Activated CD4-positive, alpha-beta memory T cell treated with anti-CD3 and anti-CD28 coated beads, Interleukin-2, amount 10 ng/mL, durations not matched to agents 7 days and 5 days (primary cell): ENCODE data around the gene SESN1. TPM values are rescaled to one million over a fixed set of nuclear protein-coding genes. Genes with fewer than 3 reads are reported as not detected.

Experiments used
- CTCF ChIA-PET: fragments of 350-600 bp; sonication (Branson Sonifier 250); formaldehyde crosslinking; loops from one replicate; lab custom pipeline; 2021; ENCODE audit warnings: antibody characterized with exemption, inconsistent platforms; lab: Charles Lee
- POLR2A ChIA-PET: fragments of 350-600 bp; sonication (Branson Sonifier 250); formaldehyde crosslinking; loops from one replicate; lab custom pipeline; 2021; ENCODE audit warnings: antibody characterized with exemption; lab: Charles Lee
- DNase-seq: peaks from one replicate; pipeline ENCODE4 v3.0.0-alpha.2; 2020
- H3K27ac Mint-ChIP-seq: one replicate; pipeline ENCODE4 v1.8.0; 2021; ENCODE audit warnings: mild to moderate bottlenecking, mixed read lengths
- H3K27me3 Mint-ChIP-seq: one replicate; pipeline ENCODE4 v1.8.0; 2021; ENCODE audit warnings: mixed read lengths
- H3K36me3 Mint-ChIP-seq: one replicate; pipeline ENCODE4 v1.8.0; 2021; ENCODE audit warnings: low read depth, mixed read lengths
- H3K4me1 Mint-ChIP-seq: one replicate; pipeline ENCODE4 v1.8.0; 2021; ENCODE audit warnings: mixed read lengths
- H3K4me3 Mint-ChIP-seq: one replicate; pipeline ENCODE4 v1.8.0; 2021; ENCODE audit warnings: mild to moderate bottlenecking, mixed read lengths
- H3K9me3 Mint-ChIP-seq: one replicate; pipeline ENCODE4 v1.8.0; 2021; ENCODE audit warnings: mixed read lengths
- total RNA-seq, 2 experiments: library from RNA; stranded (reverse); gene quantifications; one replicate each; pipeline ENCODE4 v1.2.3, GENCODE V29; 2021

Gene SESN1
- total RNA-seq, 2 experiments from 2014 or later: 22.9 to 23.0 TPM

GRCh38 chr6:109074133-109074415 lies 20.6 kb downstream of the SESN1 start:
- peaks cover 21% of the 10 kb centered on the region for H3K4me1 Mint-ChIP-seq
- no peak overlapping the region for H3K27ac Mint-ChIP-seq
- no peaks in the 10 kb centered on the region for H3K27me3 Mint-ChIP-seq
- POLR2A ChIA-PET: no interaction called here
- DNase-seq: no peak
- no peak overlapping the region for H3K4me3 Mint-ChIP-seq
- H3K36me3 Mint-ChIP-seq: no peaks in the 10 kb centered on the region
- H3K9me3 Mint-ChIP-seq: no peaks in the 10 kb centered on the region
- CTCF ChIA-PET: interaction anchor here (0.7 to 5.0 kb wide), 21 partner anchors 10 to 899 kb away, joined by 3 to 70 read pairs (median 4); no protein-coding TSS in a partner anchor

- Mint-ChIP-seq H3K4me1 (peaks cover 21% of the 10 kb centered on the region), H3K4me3 (no peak overlapping the region), H3K27ac (no peak overlapping the region), H3K27me3 (no peaks in the 10 kb centered on the region), H3K36me3 (no peaks in the 10 kb centered on the region), H3K9me3 (no peaks in the 10 kb centered on the region)
- DNase-seq: peak; percentile 47
- ChIA-PET POLR2A (interaction anchor here (1.1 to 3.6 kb wide), 9 partner anchors 18 to 531 kb away, joined by 3 to 22 read pairs (median 5); partner anchors contain the start of genes ARMC2, CEP57L1, FOXO3 and SESN1), CTCF (interaction anchor here (0.7 to 5.0 kb wide), 36 partner anchors 11 to 898 kb away, joined by 3 to 70 read pairs (median 4); partner anchors contain the start of genes CEP57L1 and SESN1)
Measured at GRCh38 chr6:109073344-109074132, 21.1 kb downstream of the SESN1 start.

- H3K36me3 Mint-ChIP-seq: no peaks in the 10 kb centered on the region
- peak overlapping the region; percentile 35 for H3K4me3 Mint-ChIP-seq
- no peak for DNase-seq
- ChIA-PET POLR2A (interaction anchor here (0.6 to 3.6 kb wide), 8 partner anchors 23 to 539 kb away, joined by 3 to 22 read pairs (median 5); partner anchors contain the start of genes ARMC2, CEP57L1, FOXO3 and SESN1), CTCF (interaction anchor here (0.6 to 5.0 kb wide), 18 partner anchors 8 to 717 kb away, joined by 3 to 70 read pairs (median 5); partner anchors contain the start of gene SESN1)
- H3K4me1 Mint-ChIP-seq: peaks cover 18% of the 10 kb centered on the region
- H3K9me3 Mint-ChIP-seq: no peaks in the 10 kb centered on the region
- H3K27ac Mint-ChIP-seq: no peak overlapping the region
- no peaks in the 10 kb centered on the region for H3K27me3 Mint-ChIP-seq
Measured at GRCh38 chr6:109071125-109071917, 23.3 kb downstream of the SESN1 start.

- Mint-ChIP-seq H3K36me3 (no peaks in the 10 kb centered on the region), H3K27me3 (no peaks in the 10 kb centered on the region), H3K27ac (no peak overlapping the region), H3K9me3 (no peaks in the 10 kb centered on the region), H3K4me3 (no peak overlapping the region), H3K4me1 (peaks cover 18% of the 10 kb centered on the region)
- no peak for DNase-seq
- POLR2A ChIA-PET: interaction anchor here (2.0 kb wide), 1 partner anchor 148 kb away, joined by 6 read pairs; no protein-coding TSS in a partner anchor
- CTCF ChIA-PET: interaction anchor here (1.1 to 5.0 kb wide), 2 partner anchors 526 to 529 kb away, joined by 3 to 70 read pairs; no protein-coding TSS in a partner anchor
Measured at GRCh38 chr6:109069746-109070145, 24.9 kb downstream of the SESN1 start.

- H3K9me3 Mint-ChIP-seq: no peaks in the 10 kb centered on the region
- DNase-seq: no peak
- no peak overlapping the region for H3K4me3 Mint-ChIP-seq
- H3K27me3 Mint-ChIP-seq: no peaks in the 10 kb centered on the region
- ChIA-PET CTCF (no interaction called here), POLR2A (interaction anchor here (0.7 kb wide), 1 partner anchor 11 kb away, joined by 3 read pairs; no protein-coding TSS in a partner anchor)
- H3K36me3 Mint-ChIP-seq: no peaks in the 10 kb centered on the region
- peaks cover 19% of the 10 kb centered on the region for H3K4me1 Mint-ChIP-seq
- H3K27ac Mint-ChIP-seq: no peak overlapping the region
Measured at GRCh38 chr6:109062767-109063352, 31.8 kb downstream of the SESN1 start.

GRCh38 chr6:109062216-109062615 lies 32.4 kb downstream of the SESN1 start:
- Mint-ChIP-seq H3K27me3 (no peaks in the 10 kb centered on the region), H3K4me3 (no peak overlapping the region), H3K27ac (no peak overlapping the region), H3K9me3 (no peaks in the 10 kb centered on the region), H3K36me3 (no peaks in the 10 kb centered on the region), H3K4me1 (peaks cover 19% of the 10 kb centered on the region)
- CTCF ChIA-PET: no interaction called here
- no peak for DNase-seq
- POLR2A ChIA-PET: no interaction called here

GRCh38 chr6:109060571-109060970 lies 34.1 kb downstream of the SESN1 start:
- Mint-ChIP-seq H3K27ac (no peak overlapping the region), H3K4me3 (no peak overlapping the region), H3K27me3 (no peaks in the 10 kb centered on the region), H3K9me3 (no peaks in the 10 kb centered on the region), H3K36me3 (no peaks in the 10 kb centered on the region), H3K4me1 (peaks cover 19% of the 10 kb centered on the region)
- ChIA-PET POLR2A (no interaction called here), CTCF (interaction anchor here (0.5 kb wide), 1 partner anchor 796 kb away, joined by 3 read pairs; no protein-coding TSS in a partner anchor)
- DNase-seq: no peak

- no peak overlapping the region for H3K27ac Mint-ChIP-seq
- no peaks in the 10 kb centered on the region for H3K9me3 Mint-ChIP-seq
- no peak for DNase-seq
- no peaks in the 10 kb centered on the region for H3K27me3 Mint-ChIP-seq
- H3K4me3 Mint-ChIP-seq: no peak overlapping the region
- ChIA-PET POLR2A (no interaction called here), CTCF (interaction anchor here (0.8 kb wide), 1 partner anchor 11 kb away, joined by 3 read pairs; no protein-coding TSS in a partner anchor)
- H3K36me3 Mint-ChIP-seq: no peaks in the 10 kb centered on the region
- H3K4me1 Mint-ChIP-seq: peaks cover 19% of the 10 kb centered on the region
Measured at GRCh38 chr6:109059571-109060021, 35.0 kb downstream of the SESN1 start.

- H3K4me1 Mint-ChIP-seq: peaks cover 17% of the 10 kb centered on the region
- no peak overlapping the region for H3K27ac Mint-ChIP-seq
- H3K9me3 Mint-ChIP-seq: no peaks in the 10 kb centered on the region
- no peaks in the 10 kb centered on the region for H3K36me3 Mint-ChIP-seq
- no peak overlapping the region for H3K4me3 Mint-ChIP-seq
- POLR2A ChIA-PET: no interaction called here
- DNase-seq: no peak
- CTCF ChIA-PET: interaction anchor here (0.8 to 1.0 kb wide), 2 partner anchors 11 to 13 kb away, joined by 3 read pairs; no protein-coding TSS in a partner anchor
- no peaks in the 10 kb centered on the region for H3K27me3 Mint-ChIP-seq
Measured at GRCh38 chr6:109059153-109059552, 35.5 kb downstream of the SESN1 start.

- no peak overlapping the region for H3K27ac Mint-ChIP-seq
- no peak overlapping the region for H3K4me3 Mint-ChIP-seq
- DNase-seq: no peak
- H3K9me3 Mint-ChIP-seq: no peaks in the 10 kb centered on the region
- CTCF ChIA-PET: interaction anchor here (0.8 to 1.0 kb wide), 2 partner anchors 10 to 13 kb away, joined by 3 read pairs; no protein-coding TSS in a partner anchor
- POLR2A ChIA-PET: no interaction called here
- peaks cover 17% of the 10 kb centered on the region for H3K4me1 Mint-ChIP-seq
- H3K27me3 Mint-ChIP-seq: no peaks in the 10 kb centered on the region
- H3K36me3 Mint-ChIP-seq: no peaks in the 10 kb centered on the region
Measured at GRCh38 chr6:109058620-109059019, 36.0 kb downstream of the SESN1 start.

- no peaks in the 10 kb centered on the region for H3K27me3 Mint-ChIP-seq
- no peak overlapping the region for H3K4me3 Mint-ChIP-seq
- DNase-seq: no peak
- POLR2A ChIA-PET: no interaction called here
- no peaks in the 10 kb centered on the region for H3K36me3 Mint-ChIP-seq
- H3K9me3 Mint-ChIP-seq: no peaks in the 10 kb centered on the region
- peaks cover 17% of the 10 kb centered on the region for H3K4me1 Mint-ChIP-seq
- CTCF ChIA-PET: interaction anchor here (1.5 kb wide), 1 partner anchor 16 kb away, joined by 8 read pairs; no protein-coding TSS in a partner anchor
- H3K27ac Mint-ChIP-seq: no peak overlapping the region
Measured at GRCh38 chr6:109056661-109057060, 38.0 kb downstream of the SESN1 start.

GRCh38 chr6:109055771-109056235 lies 38.8 kb downstream of the SESN1 start:
- DNase-seq: no peak
- ChIA-PET POLR2A (no interaction called here), CTCF (interaction anchor here (1.5 kb wide), 1 partner anchor 17 kb away, joined by 8 read pairs; no protein-coding TSS in a partner anchor)
- H3K36me3 Mint-ChIP-seq: no peaks in the 10 kb centered on the region
- H3K9me3 Mint-ChIP-seq: no peaks in the 10 kb centered on the region
- no peak overlapping the region for H3K4me3 Mint-ChIP-seq
- no peak overlapping the region for H3K27ac Mint-ChIP-seq
- peaks cover 16% of the 10 kb centered on the region for H3K4me1 Mint-ChIP-seq
- H3K27me3 Mint-ChIP-seq: no peaks in the 10 kb centered on the region
